DMS153 (cell line): ENCODE data around the gene SAMD10.
A peak's percentile ranks its signal among the peaks of the same experiment; 100 is the strongest.

Source experiments
- DNase-seq: peaks from one replicate; lab custom pipeline; 2025; lab: John Stamatoyannopoulos, UW

SAMD10 gene

DNA sequence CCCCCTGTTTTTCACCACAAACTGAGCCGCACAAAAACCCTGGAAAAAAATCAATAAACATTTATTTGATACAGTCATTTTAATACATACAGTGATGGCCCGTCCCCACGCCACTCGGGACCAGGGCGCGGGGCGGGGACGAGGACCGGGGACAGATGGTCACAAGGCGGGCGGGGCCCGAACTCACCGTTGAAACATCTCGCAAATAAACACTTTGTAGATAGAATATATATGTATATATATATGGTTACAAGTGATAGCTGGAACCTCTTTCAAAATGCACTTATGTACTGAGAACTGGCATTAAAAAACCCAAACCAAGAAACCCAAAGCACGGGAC, 22.8 kb downstream of the SAMD10 start:
- no peak for DNase-seq

DNA sequence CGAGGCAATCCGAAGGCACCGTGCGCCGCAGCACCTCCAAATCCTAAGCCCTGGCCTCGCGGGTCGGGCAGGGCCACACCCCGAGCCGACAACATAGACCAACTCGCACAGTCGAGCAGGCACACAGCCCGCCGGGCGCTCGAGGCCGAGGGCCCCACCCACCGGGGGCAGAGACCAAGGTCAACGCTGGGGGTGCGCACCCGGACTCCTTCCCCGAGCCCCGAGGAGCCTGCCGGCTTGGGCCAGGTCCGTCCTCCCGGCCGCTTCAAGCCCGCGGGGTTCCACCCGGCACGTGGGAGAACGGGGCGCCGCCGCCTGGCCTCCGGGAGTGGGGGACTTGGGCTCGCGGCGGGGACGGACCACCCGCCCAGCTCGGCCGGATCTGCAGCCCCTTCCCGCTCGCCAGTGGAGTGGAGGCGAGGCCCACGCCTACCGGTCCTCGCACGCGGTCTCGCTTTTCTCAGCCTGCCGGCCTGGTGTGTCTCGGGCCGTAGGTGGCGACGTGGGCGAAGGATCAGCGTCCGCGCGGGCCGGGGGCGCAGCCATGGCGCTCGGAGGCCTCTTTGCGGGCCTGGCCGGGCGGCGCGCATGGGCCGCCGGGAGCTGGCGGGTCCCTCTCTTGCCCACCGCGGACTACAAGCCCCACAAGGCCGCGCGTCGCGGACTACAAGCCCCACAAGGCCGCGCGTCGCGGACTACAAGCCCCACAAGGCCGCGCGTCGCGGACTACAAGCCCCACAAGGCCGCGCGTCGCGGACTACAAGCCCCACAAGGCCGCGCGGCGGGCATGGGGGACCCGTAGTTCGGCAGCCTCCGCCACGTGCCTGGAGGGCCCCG, 23.4 kb downstream of the SAMD10 start, which contains the start of gene UCKL1:
Gene UCKL1 (minus strand): TSS at position 590 of the 837 bp plus-strand sequence. CDS start 44 bp downstream, at position 546.
- DNase-seq: peak; percentile 69

DNA sequence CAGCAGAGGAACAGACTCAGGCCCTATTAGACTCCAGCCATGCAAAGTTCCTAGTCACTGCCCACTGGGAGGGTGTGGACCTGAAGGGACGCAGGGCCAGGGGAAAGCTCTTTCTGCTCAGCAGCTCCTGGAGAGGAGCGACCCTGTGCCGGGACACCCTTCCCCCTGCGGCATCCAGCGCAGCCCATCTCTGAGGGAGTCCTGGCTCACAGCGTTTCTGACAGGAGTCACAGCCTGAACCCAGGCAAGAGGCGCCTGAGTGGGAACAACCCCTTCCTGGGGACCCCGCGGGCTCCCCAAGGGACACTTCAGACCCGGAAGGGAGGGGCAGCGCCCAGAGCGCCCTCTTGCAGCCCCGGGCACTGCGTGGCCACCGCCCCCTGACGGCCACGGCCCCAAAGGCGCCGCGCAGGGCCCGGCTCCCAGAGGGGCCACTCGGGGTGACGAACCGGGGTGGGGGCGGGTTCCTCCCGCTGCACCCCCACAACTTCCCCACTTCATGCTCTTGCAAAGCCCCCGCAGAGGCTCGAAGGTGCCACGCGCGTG, 24.1 kb downstream of the SAMD10 start:
- DNase-seq: no peak

DNA sequence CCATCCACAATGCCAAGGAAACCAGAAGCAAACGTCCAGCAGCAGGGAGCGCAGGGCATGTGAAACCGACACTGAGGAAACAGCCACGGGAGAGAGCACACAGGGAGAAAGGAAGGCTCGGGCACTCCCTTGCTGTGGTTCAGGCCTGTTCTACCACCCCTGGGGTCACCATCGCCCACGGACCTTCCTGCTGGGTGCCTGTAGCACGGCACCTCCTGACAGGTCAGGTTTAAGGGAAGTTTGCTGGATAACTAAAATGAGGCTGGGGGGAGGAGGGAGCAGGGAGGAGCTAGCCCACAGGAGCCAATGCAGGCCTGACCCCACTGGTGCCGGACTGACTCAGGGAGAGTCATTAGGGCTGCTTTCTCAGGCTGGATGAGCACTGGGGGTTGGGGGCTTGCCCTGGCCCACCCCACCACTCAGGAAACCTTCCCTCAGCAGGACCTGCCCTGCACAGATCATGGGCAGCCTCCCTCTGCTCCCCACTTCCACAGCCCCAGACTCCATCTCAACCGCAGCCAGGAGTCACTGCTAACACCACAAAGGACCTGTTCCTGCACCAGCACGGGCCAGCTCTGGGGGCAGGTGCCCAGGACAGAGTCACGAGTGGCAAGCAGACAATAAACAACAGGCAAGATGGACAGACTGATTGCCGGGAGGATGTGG, 25.5 kb downstream of the SAMD10 start:
- no peak for DNase-seq

DNA sequence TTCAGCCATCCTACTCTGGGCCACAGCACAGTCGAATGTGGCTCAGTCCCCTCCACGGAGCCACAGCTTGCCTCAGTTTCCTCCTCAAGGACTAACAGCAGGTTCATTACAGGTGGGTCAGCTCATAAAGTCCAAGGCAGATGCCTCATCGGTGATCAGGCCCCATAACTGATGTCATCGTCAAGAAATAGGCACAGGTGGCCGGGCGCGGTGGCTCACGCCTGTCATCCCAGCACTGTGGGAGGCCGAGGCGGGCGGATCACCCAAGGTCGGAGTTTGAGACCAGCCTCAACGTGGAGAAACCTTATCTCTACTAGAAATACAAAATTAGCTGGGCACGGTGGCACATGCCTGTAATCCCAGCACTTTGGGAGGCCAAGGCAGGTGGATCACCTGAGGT, 26.7 kb downstream of the SAMD10 start:
- no peak for DNase-seq

DNA sequence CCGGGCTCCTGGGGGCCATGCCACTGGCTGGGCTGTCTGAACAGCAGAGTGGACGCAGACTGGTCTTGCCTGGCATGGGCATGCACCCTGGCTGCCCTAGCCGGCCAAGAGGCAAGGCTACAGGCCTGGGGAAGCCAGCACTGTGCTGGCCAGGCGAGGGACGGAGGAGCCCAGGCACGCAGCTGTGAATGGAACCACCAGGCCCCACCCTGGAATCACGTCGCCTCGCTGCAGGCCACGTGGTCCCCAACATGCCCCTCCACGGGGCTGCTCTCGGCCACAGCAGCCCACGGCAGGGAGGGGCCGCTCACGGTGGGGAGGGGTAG, 27.3 kb downstream of the SAMD10 start:
- no peak for DNase-seq

DNA sequence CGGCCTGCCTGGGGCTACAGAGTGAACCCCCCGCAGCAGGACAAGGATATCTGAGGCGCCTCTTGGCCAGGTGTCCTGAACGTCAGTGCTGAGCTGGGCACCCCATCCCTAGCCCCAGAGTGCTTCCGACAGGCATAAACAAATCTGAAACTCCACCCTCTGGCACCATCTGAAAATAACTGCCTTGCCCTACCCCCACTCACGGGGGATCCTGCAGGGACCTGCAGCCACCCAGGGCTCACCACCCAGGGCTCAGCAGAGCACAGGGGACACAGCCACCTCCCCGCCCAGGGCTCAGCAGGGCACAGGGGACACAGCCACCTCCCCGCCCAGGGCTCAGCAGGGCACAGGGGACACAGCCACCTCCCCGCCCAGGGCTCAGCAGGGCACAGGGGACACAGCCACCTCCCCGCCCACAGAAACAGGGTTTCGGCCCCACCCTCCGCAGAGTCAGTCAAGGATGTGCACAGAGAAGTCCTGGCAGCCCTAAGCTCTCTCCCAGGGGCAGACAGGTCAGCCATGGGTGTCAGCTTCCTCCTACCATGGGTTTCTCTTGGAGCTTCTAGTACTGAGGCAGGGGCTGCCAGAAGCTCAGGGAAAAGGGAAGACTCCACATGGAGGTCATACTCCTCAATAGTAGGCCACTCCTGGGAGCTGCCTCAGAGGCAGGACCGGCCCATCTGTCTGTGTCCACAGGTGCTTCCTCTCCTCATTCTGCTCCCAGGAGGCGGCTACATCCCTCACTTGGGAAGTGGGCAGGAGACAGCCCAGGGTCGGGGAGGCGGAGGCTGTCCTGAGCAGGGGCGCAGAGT, 27.8 kb downstream of the SAMD10 start:
- no peak for DNase-seq

DNA sequence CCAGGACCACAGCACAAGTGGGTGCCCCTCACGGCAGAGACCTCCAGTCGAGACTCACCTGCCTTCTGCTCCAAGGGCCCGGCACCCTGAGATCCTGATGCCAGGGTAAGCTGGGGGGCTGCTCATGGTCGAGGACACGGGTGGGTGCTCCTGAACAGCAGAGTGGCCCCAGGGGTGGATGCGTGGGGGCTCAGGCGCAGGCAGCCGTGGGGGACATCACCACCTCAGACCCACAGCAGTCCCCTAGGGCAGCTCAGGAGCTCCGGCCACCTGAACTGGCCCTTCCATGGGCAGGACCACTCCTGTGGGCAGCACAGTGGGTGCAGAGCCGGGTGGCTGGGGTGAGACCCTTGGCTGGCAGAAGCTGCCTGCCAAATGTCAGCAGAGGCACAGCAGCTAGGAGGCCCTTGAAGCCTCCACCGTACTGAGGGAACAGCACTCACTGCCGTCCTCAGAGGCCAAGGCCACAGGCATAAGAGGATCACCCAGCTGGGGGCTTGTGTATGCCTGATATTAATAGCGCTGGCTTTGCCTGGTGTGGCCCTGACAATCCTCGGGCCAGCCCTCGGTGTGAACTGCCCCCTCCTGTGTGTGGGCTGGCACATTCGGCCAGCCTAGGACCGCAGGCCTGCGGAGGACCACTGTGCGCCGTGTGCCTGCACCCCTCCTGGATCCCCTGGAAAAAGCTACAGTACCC, 28.6 kb downstream of the SAMD10 start:
- DNase-seq: no peak

DNA sequence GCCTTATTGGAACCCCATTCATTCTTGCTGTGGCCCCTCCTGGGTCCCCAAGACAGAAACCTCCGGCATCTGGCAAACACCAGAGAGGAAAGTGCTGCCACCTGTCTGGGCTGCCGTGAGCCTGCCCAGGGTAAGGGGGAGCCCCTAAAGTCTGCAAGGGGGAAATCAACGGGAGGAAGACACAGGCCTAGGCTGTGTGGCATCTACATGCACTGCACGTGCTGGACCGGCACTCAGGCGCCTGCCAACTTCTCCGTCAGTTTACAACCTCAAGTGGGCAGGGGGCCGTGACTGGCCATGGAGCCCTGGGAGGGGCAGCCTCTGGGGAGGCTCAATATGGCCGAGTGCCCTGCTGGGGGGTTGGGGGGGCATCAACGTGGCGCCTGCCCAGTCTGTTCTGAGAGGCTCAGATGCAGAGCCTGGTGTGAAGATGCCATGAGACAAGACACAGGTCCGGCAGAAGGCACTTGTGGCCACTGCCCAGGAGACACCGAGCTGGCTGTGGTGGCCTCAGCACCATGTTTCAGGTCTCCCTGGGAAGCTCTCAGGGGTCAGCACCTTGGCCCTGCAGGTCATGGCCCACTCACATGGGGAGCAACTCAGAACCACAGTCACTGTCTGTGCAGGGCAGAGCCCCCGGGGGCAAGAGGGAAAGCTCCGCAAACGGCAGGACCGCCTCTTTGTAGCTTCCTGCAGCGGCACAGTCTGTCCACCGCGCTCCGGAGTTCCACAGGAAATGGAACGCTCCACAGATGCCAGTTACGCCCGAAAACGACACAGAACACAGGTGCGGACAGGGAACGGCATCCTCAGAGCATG, 31.6 kb downstream of the SAMD10 start:
- DNase-seq: no peak

DNA sequence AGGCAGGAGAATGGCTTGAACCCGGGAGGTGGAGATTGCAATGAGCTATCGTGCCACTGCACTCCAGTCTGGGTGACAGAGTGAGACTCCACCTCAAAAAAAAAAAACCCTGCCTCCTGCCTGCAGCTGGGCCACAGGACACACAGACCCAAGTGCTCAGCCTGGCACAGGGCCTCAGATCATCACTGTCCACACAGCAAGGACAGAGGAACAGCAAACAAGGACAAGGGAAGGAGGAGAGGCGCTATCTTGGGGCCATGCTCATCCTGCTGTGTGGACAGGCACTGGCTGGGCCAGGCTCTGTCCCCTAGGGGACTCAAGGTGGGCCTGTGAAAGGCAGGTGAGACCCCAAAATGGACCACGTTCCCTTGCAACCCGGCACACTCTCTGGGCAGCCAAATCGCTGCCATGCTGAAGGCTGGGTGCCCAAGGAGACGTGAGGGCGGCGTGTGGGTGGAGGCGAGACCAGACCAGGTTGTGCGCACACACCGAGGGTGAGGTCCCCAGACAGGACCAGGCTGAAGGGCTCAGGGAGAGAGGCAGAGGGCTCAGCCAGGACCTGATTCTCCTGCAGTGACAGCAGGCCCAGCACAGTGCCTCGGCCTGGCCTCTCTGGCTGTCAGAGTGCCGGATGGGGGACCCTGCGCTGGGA, 32.3 kb downstream of the SAMD10 start:
- DNase-seq: no peak

DNA sequence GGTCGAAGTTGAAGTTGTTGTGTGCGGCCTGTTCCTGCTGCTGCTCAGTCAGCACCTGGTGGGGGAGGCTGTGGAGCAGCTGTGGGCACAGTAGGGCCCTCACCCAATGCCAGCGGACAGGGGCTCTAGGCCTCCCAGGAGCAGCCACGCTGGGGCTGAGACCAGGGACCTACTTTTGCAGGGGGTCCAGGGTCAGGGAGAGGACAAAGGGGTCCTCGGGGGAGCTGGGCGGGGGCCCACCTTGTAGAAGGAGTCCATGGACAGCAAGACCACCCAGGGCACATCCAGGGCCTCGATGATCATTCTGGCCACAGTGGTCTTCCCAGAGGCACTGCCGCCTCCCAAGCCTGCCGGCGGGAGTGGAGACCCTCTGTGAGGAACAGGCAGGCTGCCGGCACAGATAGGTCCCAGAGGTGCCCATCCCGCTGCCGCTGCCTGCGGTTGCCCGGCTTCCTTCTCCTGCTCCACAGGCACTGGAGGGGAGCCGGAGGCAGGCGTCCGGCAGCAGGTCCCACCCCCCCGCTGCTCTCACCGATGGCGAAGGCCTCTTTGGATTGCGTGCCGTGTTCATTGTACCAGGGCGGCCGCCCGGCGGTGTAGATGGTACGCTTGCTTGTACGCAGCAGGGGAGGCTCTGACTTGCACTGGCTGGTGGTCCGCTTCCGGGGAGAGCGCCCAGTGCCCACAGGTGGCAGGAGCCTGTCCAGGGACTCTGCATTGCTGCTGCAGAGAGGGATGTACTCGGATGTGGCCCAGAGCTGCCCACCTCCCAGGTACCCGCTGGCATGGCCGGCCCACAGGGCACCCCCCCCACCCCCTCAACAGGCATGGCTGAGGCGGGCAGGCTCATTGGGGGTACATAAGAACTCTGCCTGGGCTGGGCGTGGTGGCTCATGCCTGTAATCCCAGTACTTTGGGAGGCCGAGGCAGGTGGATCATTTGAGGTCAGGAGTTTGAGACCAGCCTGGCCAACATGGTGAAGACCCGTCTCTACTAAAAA, 33.2 kb downstream of the SAMD10 start:
- DNase-seq: no peak

DNA sequence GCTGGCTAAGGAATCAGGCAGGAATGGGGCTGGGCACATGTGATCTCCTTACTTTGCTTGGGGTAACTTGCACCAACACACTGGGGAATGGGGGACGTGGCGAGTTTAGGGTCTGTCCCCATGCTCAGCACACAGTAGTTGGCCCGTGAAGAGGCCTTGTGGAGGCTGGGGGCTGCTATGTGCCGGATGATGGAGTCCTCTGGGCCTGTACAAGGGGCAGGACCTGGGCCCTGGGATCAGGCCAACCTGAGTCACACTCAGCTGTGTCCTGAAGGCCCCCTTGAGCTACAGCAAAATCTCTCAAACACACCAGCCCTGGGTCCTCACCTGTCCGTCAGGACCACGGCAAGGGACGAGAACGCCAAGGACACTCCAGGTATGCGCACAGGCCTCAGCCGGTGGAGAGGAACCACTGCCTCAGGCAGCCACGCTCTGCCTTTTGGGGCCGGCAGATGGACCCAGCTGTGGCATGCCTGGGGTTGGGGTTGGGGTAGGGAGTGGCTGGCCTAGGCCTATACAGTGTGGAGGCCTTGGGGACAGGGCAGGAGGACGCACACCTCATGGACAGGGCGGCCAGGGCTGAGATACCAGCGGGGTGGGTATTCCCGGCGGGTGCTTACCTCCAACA, 34.3 kb downstream of the SAMD10 start:
- no peak for DNase-seq

DNA sequence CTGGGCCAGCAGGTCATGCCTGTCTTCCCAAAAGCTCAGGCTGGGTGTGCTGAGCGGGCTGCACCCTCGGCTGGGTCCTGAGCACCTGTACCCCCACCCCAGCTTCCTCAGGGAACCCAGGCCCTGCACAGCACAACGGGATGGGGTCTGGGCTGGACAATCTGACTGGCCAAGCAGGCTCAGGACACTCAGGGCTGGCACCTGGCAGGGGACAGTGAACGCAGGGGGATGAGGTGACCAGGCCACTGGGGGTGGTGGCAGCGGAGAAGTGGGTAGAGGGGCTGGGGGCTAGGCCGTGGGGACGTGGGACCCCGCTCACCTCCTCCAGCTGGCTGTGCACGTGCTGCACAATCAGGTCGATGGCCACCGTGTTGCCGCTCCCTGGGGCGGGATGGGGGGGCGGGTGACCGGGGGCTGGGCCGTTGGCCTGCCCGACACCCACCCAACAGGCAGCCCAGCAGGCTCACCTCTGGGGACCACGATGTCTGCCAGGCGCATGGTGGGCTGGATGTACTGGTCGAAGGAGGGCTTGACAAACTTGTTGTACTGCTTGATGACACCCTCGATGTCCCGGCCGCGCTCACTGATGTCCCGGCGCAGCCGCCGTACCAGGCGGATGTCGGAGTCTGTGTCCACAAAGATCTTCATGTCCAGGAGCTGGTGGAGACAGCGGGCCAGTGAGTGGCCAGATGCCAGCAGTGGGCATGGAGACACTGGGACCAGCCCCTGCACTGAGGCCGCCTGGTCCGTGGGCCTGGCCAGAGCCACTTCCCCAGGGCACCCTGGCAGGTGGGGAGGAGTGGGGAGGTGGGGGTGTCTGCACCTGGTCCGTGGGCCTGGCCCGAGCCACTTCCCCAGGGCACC, 35.1 kb downstream of the SAMD10 start:
- DNase-seq: no peak

DNA sequence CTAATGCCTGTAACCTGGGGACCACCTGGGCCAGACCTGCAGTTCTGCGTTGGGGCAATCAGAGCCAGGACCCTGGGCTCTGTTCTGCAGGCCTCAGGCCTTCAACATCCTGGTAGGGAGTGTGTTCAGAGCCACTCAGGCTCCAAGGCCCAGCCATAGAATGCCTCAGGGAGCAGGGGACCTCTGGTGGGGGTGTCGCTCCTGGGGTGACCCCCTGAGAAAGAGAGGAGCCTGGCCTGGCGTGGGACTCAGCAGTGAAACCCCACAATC, 35.7 kb downstream of the SAMD10 start:
- no peak for DNase-seq

DNA sequence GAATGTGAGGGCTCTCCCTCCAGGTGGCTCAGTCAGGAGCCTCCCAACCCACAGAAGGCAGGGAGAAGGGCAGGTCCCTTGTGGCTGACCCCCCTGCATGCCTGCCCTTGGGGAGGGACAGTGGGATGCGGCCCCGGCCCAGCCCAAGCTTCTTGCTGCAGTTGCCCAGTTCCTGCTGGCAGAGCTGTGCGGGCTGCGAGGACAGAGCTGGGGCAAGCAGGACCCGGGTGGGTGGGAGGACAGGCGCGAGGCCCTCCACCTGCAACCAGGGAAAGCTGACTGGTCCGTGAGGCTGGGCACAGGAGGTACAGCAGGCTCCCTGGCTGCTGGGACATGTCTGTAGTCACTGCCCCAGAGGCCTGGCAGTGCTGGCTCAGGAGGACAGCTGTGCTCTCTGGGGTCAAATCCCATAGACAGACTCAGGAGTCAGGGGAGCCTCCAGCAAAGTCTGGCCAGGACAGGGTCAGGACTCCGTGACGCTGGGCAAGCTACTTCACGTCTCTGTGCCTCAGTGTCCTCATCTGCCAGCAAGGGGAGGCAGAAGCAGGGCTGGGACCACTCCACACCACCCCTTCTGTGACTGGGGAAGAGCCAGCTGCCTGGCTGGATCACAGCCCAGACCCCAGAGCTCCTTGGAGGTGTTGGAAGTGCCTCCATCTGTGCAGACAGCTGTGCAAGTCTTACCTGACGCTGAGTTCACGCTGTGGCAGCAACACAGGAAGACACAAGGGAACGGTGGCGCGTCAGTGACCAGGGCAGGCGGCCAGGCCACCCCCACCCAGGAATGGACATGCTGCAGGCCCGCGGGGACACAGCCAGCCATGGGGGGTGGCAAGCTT, 36.3 kb downstream of the SAMD10 start:
- DNase-seq: no peak

DNA sequence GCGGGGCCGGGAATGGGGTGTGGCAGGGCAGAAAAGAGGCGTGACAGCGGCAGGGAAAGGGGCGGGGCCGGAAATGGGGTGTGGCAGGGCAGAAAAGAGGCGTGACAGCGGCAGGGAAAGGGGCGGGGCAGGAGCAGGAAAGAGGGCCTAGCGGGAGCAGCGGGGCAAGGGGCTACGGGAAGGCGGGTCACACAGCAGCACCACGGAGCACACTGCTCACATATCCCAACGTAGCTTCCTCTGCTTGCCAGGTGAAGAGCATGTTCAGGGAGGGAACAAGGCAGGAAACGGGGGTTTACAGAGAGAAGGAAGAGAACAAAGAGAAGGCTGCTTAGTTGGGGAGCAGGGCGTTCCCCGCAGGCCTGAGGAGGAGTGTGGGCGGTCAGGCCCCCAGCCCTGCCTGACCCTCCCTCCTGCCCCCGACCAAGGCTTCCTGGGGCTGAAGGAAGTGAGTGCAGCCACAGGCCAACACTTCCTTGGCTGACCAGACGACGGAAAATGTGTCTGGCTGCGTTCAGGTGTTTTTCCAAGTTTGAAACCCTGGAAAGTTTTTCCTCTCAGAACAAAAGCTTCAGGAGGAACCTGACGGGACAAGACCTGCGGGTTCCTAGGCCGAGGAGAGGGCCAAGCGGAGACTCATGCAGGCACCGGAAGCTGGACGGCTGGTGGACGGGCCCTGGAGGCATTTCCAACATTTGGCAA, 37.0 kb downstream of the SAMD10 start:
- no peak for DNase-seq
